GM23338 (cell line): Measurements from ENCODE around the gene ARHGEF11. TPM values are rescaled to one million over a fixed set of nuclear protein-coding genes. Genes with fewer than 3 reads are reported as not detected.
"Not testable (repeated sequence)": the region's sequence is repeated elsewhere in the genome, so short reads cannot be mapped to it uniquely, and the experiment has no call there.

ENCODE experiments used
- ATAC-seq: fragments of 200-7000 bp; cut with Tn5 transposase; 3 replicates; pipeline ENCODE4 v1.9.1; 2020
- DNase-seq: peaks from one replicate; pipeline ENCODE4 v3.0.0-alpha.2; 2015; ENCODE audit warnings: low spot score
- H2AFZ ChIP-seq: fragments of 200-600 bp; sonication (generic); 2 replicates; pipeline ENCODE4 v1.8.0; 2016; ENCODE audit warnings: antibody characterized with exemption, mild to moderate bottlenecking, moderate library complexity
- H3F3A ChIP-seq: fragments of 200-600 bp; sonication (generic); replicated peaks from 2 replicates; pipeline ENCODE4 v1.8.0; 2017; ENCODE audit warnings: antibody characterized with exemption, mixed run types, low read depth
- H3K27ac ChIP-seq: fragments of 200-600 bp; sonication (generic); 2 replicates; pipeline ENCODE4 v1.6.1; 2016; ENCODE audit warnings: low read depth
- H3K27me3 ChIP-seq: fragments of 200-600 bp; sonication (generic); 2 replicates; pipeline ENCODE4 v1.8.0; 2016; ENCODE audit warnings: mild to moderate bottlenecking, mixed run types, moderate library complexity; ENCODE audit not compliant: insufficient read depth
- H3K36me3 ChIP-seq: fragments of 200-600 bp; sonication (generic); 2 replicates; pipeline ENCODE4 v1.8.0; 2016; ENCODE audit warnings: mild to moderate bottlenecking; ENCODE audit not compliant: insufficient read depth
- H3K4me1 ChIP-seq: fragments of 200-600 bp; sonication (generic); 2 replicates; pipeline ENCODE4 v1.8.0; 2016; ENCODE audit warnings: mild to moderate bottlenecking, moderate library complexity; ENCODE audit not compliant: insufficient read depth
- H3K4me2 ChIP-seq: fragments of 200-600 bp; sonication (generic); 2 replicates; pipeline ENCODE4 v1.7.1; 2017; ENCODE audit warnings: mixed run types
- H3K4me3 ChIP-seq: fragments of 200-600 bp; sonication (generic); 2 replicates; pipeline ENCODE4 v1.6.1; 2016; ENCODE audit warnings: mixed run types
- H3K79me2 ChIP-seq: fragments of 200-600 bp; sonication (generic); replicated peaks from 2 replicates; pipeline ENCODE4 v1.8.0; 2017; ENCODE audit warnings: mild to moderate bottlenecking; ENCODE audit not compliant: insufficient read depth
- H3K9me2 ChIP-seq: fragments of 200-600 bp; sonication (generic); 2 replicates; pipeline ENCODE4 v1.8.0; 2017; ENCODE audit not compliant: insufficient read depth
- H4K20me1 ChIP-seq: fragments of 200-600 bp; sonication (generic); replicated peaks from 2 replicates; pipeline ENCODE4 v1.8.0; 2017; ENCODE audit warnings: mild to moderate bottlenecking; ENCODE audit not compliant: insufficient read depth
- H3K27ac Mint-ChIP-seq: 2 replicates; pipeline ENCODE4 v1.8.0; 2020; ENCODE audit warnings: inconsistent platforms, mild to moderate bottlenecking, moderate library complexity, mixed read lengths
- H3K27me3 Mint-ChIP-seq: 3 replicates; pipeline ENCODE4 v1.8.0; 2022; ENCODE audit warnings: low read depth, mild to moderate bottlenecking, moderate library complexity, mixed read lengths, inconsistent platforms; ENCODE audit not compliant: insufficient read depth, poor library complexity
- H3K36me3 Mint-ChIP-seq: 3 replicates; pipeline ENCODE4 v1.8.0; 2021; ENCODE audit warnings: low read depth, mild to moderate bottlenecking, inconsistent platforms, moderate library complexity, mixed read lengths
- H3K4me1 Mint-ChIP-seq: 3 replicates; pipeline ENCODE4 v1.8.0; 2020; ENCODE audit warnings: mild to moderate bottlenecking, inconsistent platforms, mixed read lengths
- H3K4me3 Mint-ChIP-seq: 3 replicates; pipeline ENCODE4 v1.8.0; 2021; ENCODE audit warnings: moderate library complexity, mild to moderate bottlenecking, inconsistent platforms, mixed read lengths
- H3K9me3 Mint-ChIP-seq: 3 replicates; pipeline ENCODE4 v1.8.0; 2020; ENCODE audit warnings: moderate library complexity, mild to moderate bottlenecking, inconsistent platforms, mixed read lengths
- CREB1 ChIP-seq: fragments of 250-450 bp; sonication (Bioruptor Pico); IDR thresholded peaks from 2 replicates; pipeline ENCODE4 v1.5.0; 2020; ENCODE audit warnings: low read depth, mild to moderate bottlenecking, moderate library complexity
- EZH2 ChIP-seq: fragments of 200-600 bp; sonication (generic); IDR thresholded peaks from one replicate; pipeline ENCODE4 v1.8.0; 2017; ENCODE audit warnings: antibody characterized with exemption, mild to moderate bottlenecking, low read depth; ENCODE audit not compliant: unreplicated experiment
- EZH2phosphoT487 ChIP-seq: fragments of 200-600 bp; sonication (generic); IDR thresholded peaks from one replicate; pipeline ENCODE4 v1.8.1; 2018; ENCODE audit warnings: antibody characterized with exemption; ENCODE audit not compliant: unreplicated experiment
- JUNB ChIP-seq: IDR thresholded peaks from one replicate; pipeline ENCODE4 v1.6.1; 2016; ENCODE audit warnings: antibody characterized with exemption; ENCODE audit not compliant: unreplicated experiment
- NANOG ChIP-seq: IDR thresholded peaks from 2 replicates; pipeline ENCODE4 v1.6.1; 2016; ENCODE audit warnings: antibody characterized with exemption, borderline replicate concordance
- POLR2AphosphoS5 ChIP-seq: IDR thresholded peaks from 2 replicates; pipeline ENCODE4 v1.6.1; 2016; ENCODE audit warnings: antibody characterized with exemption, low read depth
- STAT1 ChIP-seq: IDR thresholded peaks from one replicate; pipeline ENCODE4 v1.6.1; 2016; ENCODE audit warnings: antibody characterized with exemption; ENCODE audit not compliant: unreplicated experiment
- ZNF114 ChIP-seq: fragments of 250-450 bp; sonication (Bioruptor Pico); IDR thresholded peaks from 2 replicates; pipeline ENCODE4 v1.5.0; 2020; ENCODE audit warnings: mild to moderate bottlenecking, moderate library complexity
- ZNF331 ChIP-seq: fragments of 250-450 bp; sonication (Bioruptor Pico); IDR thresholded peaks from 2 replicates; pipeline ENCODE4 v1.5.0; 2020; ENCODE audit warnings: low read depth, mild to moderate bottlenecking, moderate library complexity
- polyA plus RNA-seq: library from polyadenylated mRNA; unstranded; fragments of >200 nt; fragmentation: Nextera tagmentation; extraction: Ambion mirVana; gene quantifications from 2 replicates; pipeline ENCODE4 v1.2.1, GENCODE V29; 2016
- total RNA-seq: library from RNA; depleted of rRNA; stranded (reverse); fragments of >200 nt; shearing (Covaris generic); gene quantifications from 2 replicates; pipeline ENCODE4 v1.2.3, GENCODE V29; 2014
- TF ChIP-seq, protein P1 (sequence below): IDR thresholded peaks from one replicate; pipeline ENCODE4 v1.6.1; 2018; ENCODE audit warnings: antibody characterized with exemption; ENCODE audit not compliant: unreplicated experiment
- TF ChIP-seq, protein P2 (sequence below), 2 experiments: fragments of 200-600 bp in 1 of 2; sonication (generic) in 1 of 2; conservative IDR thresholded peaks; 2 replicates each; pipeline versions ENCODE4 v1.5.1 to v1.6.1; 2016 to 2017; ENCODE audit warnings: antibody characterized with exemption in 2 of 2, low read depth in 2 of 2, mild to moderate bottlenecking in 2 of 2, moderate library complexity in 1 of 2
- TF ChIP-seq, protein P3 (sequence below): IDR thresholded peaks from 2 replicates; pipeline ENCODE4 v1.6.1; 2016; ENCODE audit warnings: antibody characterized with exemption

The ARHGEF11 gene
- total and polyA plus RNA-seq, 2 experiments from 2014 or later: 12.3 to 33.7 TPM

DNA sequence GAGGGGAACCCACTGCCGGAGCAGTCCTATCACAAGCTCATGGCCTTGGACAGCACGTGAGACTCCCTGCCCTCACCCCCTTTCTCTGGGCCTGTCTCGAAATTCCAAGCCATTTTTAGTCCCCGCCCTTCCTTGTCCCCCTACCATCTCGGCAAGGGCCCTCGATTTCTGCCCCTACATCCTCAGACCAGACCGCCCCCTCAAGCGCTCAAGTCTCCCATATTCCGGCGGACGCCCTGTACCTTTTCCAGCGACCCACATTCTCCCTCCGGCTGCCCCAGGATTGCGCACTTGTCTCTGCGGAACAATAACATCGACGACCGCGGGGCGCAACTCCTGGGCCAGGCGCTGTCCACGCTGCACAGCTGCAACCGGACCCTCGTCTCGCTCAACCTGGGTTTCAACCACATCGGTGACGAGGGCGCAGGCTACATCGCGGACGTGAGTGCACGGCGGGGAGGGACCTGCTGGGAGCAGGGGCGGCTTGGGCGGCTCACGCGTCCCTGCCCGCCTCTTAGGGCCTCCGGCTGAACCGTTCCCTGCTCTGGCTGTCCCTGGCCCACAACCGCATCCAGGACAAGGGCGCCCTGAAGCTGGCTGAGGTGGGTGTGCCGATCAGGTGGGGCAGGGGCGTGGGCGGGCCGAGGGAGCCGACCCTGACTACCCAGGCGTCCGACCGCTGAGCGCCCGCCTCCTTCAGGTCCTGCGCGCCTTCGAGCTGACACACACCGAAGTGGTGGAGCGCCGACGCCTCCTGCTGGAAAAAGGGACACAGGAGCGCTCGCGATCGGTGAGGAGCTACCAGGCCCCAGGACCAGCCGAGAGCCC lies 118.1 kb downstream of the ARHGEF11 start (continued):
- no peak for TF ChIP-seq STAT1

DNA sequence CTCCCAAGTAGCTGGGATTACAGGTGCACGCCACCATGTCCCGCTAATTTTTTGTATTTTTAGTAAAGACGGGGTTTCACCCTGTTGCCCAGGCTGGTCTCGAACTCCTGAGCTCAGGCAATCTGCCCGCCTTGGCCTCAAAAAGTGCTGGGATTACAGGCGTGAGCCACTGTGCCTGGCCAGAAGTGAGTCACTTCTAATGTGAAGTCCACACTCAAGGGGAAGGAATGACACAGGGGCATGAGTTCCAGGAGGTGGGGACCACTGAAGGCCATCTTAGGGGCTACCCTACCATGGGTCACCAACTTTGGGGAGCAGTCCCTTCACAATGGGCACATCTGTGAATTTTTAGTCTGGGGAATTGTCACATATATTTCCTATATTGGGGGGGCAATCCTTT lies 118.8 kb downstream of the ARHGEF11 start:
- peak overlapping the region; percentile 75 for H3K4me3 ChIP-seq
- DNase-seq, H3K36me3 ChIP-seq, H3F3A ChIP-seq, H3K79me2 ChIP-seq, H3K27ac Mint-ChIP-seq, ATAC-seq, H3K36me3 Mint-ChIP-seq, H3K9me2 ChIP-seq, H3K9me3 Mint-ChIP-seq, H4K20me1 ChIP-seq, H3K27ac ChIP-seq, H2AFZ ChIP-seq: not testable (repeated sequence)
- Mint-ChIP-seq H3K27me3 (peaks cover 85% of the 10 kb centered on the region), H3K4me3 (peak overlapping the region; percentile 70; the same call in 2 of the 3 replicates), H3K4me1 (peaks cover 33% of the 10 kb centered on the region)
- H3K4me1 ChIP-seq: peaks cover 13% of the 10 kb centered on the region; the same call in 1 of the 2 replicates
- H3K4me2 ChIP-seq: peak overlapping the region; percentile 96; the same call in 1 of the 2 replicates
- H3K27me3 ChIP-seq: peaks cover 96% of the 10 kb centered on the region

DNA sequence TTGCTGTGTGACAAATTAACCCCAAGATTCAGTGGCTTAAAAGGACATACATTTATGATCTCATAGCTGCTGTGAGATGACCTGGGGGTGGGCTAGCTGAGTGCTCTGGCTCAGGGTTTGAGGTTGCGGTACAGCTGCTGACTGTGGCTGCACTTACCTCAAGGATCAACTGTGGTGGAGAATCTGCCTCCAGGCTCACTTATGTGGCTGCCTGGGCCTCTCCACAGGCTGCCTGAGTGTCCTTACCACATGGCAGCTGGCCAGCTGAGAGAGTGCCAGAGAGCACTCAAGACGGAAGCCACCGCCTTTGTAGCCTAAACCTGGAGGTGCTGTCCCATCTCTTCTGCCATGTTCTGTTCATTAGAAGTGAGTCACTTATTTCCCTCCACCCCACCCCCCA lies 119.4 kb downstream of the ARHGEF11 start:
- Mint-ChIP-seq H3K36me3 (no peaks in the 10 kb centered on the region), H3K27me3 (peaks cover 89% of the 10 kb centered on the region), H3K4me1 (peaks cover 28% of the 10 kb centered on the region), H3K9me3 (no peaks in the 10 kb centered on the region; the same call in 1 of the 3 replicates), H3K4me3 (no peak overlapping the region), H3K27ac (no peak overlapping the region)
- H3K79me2 ChIP-seq: no peaks in the 10 kb centered on the region
- no peak overlapping the region for H2AFZ ChIP-seq
- peaks cover 14% of the 10 kb centered on the region; the same call in 1 of the 2 replicates for H3K4me1 ChIP-seq
- H3K4me3 ChIP-seq: no peak overlapping the region
- no peaks in the 10 kb centered on the region for H3K36me3 ChIP-seq
- H3F3A ChIP-seq: peaks cover 9% of the 10 kb centered on the region; the same call in 1 of the 2 replicates
- peaks cover 98% of the 10 kb centered on the region for H3K27me3 ChIP-seq
- no peak overlapping the region for H3K4me2 ChIP-seq
- H3K27ac ChIP-seq: no peak overlapping the region
- no peaks in the 10 kb centered on the region for H3K9me2 ChIP-seq
- 0 out of 2 replicates have a peak, but pooled peaks cover under 1% of the 10 kb centered on the region for H4K20me1 ChIP-seq
- DNase-seq (no peak), ATAC-seq (no peak)
- TF ChIP-seq, protein P1, sequence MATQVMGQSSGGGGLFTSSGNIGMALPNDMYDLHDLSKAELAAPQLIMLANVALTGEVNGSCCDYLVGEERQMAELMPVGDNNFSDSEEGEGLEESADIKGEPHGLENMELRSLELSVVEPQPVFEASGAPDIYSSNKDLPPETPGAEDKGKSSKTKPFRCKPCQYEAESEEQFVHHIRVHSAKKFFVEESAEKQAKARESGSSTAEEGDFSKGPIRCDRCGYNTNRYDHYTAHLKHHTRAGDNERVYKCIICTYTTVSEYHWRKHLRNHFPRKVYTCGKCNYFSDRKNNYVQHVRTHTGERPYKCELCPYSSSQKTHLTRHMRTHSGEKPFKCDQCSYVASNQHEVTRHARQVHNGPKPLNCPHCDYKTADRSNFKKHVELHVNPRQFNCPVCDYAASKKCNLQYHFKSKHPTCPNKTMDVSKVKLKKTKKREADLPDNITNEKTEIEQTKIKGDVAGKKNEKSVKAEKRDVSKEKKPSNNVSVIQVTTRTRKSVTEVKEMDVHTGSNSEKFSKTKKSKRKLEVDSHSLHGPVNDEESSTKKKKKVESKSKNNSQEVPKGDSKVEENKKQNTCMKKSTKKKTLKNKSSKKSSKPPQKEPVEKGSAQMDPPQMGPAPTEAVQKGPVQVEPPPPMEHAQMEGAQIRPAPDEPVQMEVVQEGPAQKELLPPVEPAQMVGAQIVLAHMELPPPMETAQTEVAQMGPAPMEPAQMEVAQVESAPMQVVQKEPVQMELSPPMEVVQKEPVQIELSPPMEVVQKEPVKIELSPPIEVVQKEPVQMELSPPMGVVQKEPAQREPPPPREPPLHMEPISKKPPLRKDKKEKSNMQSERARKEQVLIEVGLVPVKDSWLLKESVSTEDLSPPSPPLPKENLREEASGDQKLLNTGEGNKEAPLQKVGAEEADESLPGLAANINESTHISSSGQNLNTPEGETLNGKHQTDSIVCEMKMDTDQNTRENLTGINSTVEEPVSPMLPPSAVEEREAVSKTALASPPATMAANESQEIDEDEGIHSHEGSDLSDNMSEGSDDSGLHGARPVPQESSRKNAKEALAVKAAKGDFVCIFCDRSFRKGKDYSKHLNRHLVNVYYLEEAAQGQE: no peak
- TF ChIP-seq POLR2AphosphoS5 (no peak), EZH2 (no peak), EZH2phosphoT487 (no peak), STAT1 (no peak), JUNB (no peak), NANOG (no peak), CREB1 (CRISPR knock-in tag) (no peak), ZNF114 (no peak), ZNF331 (CRISPR knock-in tag) (no peak)
- TF ChIP-seq, protein P2, sequence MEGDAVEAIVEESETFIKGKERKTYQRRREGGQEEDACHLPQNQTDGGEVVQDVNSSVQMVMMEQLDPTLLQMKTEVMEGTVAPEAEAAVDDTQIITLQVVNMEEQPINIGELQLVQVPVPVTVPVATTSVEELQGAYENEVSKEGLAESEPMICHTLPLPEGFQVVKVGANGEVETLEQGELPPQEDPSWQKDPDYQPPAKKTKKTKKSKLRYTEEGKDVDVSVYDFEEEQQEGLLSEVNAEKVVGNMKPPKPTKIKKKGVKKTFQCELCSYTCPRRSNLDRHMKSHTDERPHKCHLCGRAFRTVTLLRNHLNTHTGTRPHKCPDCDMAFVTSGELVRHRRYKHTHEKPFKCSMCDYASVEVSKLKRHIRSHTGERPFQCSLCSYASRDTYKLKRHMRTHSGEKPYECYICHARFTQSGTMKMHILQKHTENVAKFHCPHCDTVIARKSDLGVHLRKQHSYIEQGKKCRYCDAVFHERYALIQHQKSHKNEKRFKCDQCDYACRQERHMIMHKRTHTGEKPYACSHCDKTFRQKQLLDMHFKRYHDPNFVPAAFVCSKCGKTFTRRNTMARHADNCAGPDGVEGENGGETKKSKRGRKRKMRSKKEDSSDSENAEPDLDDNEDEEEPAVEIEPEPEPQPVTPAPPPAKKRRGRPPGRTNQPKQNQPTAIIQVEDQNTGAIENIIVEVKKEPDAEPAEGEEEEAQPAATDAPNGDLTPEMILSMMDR (conservative IDR thresholded peaks at IDR 0.05; ENCODE audit: low read depth in 2 of 2): no peak
- TF ChIP-seq, protein P3, sequence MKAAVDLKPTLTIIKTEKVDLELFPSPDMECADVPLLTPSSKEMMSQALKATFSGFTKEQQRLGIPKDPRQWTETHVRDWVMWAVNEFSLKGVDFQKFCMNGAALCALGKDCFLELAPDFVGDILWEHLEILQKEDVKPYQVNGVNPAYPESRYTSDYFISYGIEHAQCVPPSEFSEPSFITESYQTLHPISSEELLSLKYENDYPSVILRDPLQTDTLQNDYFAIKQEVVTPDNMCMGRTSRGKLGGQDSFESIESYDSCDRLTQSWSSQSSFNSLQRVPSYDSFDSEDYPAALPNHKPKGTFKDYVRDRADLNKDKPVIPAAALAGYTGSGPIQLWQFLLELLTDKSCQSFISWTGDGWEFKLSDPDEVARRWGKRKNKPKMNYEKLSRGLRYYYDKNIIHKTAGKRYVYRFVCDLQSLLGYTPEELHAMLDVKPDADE: no peak
